ENCODE results near the gene CDC5L. TPM values are rescaled to one million over a fixed set of nuclear protein-coding genes. Genes with fewer than 3 reads are reported as not detected.

CDC5L gene
- total RNA-seq, 1 donor from 2014 or later = 18.3 TPM

DNA sequence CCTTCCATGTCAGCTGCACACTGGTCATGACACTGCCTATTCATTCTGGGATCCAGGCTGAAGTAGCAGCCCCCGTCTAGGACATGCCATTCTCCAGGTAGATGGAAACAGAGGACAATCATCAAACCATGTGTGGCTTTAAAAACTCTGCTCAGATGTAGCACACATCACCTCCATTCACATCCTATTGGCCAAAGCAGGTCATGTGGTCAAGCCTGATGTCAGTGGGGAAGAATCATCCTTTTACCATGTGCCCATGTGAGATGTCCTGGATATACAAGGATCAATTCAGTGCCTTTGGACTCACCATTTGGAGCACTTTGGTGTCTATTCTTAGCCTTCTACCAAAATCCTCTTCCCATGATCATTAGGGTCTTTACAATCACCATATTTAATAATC, 99.5 kb downstream of the CDC5L start:
- Histone ChIP-seq H3K27me3 (ENCODE audit: low read depth) (no peaks in the 10 kb centered on the region), H3K4me1 (no peaks in the 10 kb centered on the region), H3K36me3 (no peaks in the 10 kb centered on the region), H3K9me3 (no peaks in the 10 kb centered on the region), H3K27ac (no peak overlapping the region), H3K4me3 (no peak overlapping the region)
- TF ChIP-seq, protein P1, sequence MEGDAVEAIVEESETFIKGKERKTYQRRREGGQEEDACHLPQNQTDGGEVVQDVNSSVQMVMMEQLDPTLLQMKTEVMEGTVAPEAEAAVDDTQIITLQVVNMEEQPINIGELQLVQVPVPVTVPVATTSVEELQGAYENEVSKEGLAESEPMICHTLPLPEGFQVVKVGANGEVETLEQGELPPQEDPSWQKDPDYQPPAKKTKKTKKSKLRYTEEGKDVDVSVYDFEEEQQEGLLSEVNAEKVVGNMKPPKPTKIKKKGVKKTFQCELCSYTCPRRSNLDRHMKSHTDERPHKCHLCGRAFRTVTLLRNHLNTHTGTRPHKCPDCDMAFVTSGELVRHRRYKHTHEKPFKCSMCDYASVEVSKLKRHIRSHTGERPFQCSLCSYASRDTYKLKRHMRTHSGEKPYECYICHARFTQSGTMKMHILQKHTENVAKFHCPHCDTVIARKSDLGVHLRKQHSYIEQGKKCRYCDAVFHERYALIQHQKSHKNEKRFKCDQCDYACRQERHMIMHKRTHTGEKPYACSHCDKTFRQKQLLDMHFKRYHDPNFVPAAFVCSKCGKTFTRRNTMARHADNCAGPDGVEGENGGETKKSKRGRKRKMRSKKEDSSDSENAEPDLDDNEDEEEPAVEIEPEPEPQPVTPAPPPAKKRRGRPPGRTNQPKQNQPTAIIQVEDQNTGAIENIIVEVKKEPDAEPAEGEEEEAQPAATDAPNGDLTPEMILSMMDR (IDR thresholded peaks at IDR 0.05) = no peak
- ATAC-seq (no peak), DNase-seq (no peak)
- intact Hi-C loops (cut with DNase I) = no loop called here

DNA sequence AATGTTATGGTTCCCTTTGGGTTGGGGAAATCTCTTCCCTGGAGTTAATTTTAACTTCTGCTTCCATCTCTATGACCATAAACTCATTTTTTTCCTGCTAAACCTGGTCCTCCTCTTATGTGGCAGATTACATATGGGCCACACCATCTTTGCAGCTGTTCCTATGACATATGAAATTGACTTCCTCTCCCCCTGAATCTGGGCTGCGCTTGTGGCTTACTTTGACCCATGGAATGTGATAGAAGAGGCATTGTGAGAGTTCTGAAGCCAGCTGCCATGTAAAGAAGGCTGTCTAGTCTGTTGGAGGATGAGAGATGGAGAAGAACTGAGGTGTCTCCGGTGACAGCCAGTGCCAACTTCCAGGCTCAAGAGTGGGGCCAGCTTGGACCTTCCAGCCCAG, 100.1 kb downstream of the CDC5L start:
- Histone ChIP-seq H3K36me3 (no peaks in the 10 kb centered on the region), H3K9me3 (no peaks in the 10 kb centered on the region), H3K4me3 (no peak overlapping the region), H3K27me3 (ENCODE audit: low read depth) (no peaks in the 10 kb centered on the region), H3K4me1 (no peaks in the 10 kb centered on the region), H3K27ac (no peak overlapping the region)
- intact Hi-C loops (cut with DNase I) = no loop called here
- TF ChIP-seq, protein P1 (IDR thresholded peaks at IDR 0.05) = no peak
- DNase-seq = no peak
- no peak for ATAC-seq

DNA sequence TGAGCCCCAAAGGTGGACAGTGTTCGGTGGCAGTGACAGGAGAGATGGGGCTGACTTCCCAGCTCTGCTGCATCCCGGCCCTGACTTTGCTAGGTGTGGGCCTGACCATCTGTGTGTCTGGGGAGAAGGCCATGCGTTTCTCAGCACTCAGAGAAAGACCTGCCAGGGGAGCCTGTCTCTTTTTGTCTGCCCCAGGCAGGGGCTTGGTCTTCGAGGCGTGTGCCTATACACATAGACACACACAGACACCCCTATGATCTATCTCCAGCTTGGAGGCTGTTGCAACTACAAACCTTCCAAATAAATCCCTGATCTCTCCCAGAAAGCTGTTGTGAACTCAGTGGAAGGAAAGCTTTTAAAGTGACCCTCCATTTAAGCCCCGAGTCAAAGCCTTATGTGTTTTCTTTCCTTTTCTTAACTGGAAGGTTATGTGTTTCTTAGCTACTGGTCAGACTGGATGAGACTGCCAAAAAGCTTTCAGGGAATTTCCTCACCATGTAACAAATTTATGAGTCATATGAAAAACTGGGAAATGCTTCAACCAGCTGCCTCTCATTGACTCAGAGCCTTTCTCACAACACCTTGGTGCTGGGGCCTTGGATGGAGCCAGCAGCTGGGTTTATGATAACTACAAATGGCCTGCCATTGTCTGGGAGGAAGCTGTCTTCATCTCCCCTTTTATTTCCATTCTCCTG, 102.6 kb downstream of the CDC5L start:
- intact Hi-C loops (cut with DNase I) = no loop called here

DNA sequence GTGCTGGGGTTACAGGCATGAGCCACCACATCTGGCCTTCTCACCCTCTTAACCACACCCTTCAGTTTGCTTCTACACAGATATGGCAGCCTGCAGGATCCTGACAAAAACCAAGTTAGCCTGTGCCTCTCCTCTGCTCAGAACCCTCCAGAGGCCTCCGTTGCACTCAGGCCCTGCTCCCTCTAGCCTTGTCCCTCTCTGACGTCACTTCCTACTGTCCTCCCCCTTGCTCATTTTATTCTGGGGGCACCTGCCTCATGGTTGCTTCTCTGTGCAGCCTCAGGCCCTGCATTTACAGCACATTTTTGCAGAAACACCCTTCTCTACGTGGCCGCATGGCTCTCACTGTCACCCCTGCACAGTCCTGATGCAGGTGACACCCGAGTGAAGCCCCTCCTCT, 105.6 kb downstream of the CDC5L start:
- Histone ChIP-seq H3K4me3 (no peak overlapping the region), H3K27me3 (ENCODE audit: low read depth) (no peaks in the 10 kb centered on the region), H3K27ac (no peak overlapping the region), H3K9me3 (no peaks in the 10 kb centered on the region), H3K4me1 (no peaks in the 10 kb centered on the region), H3K36me3 (no peaks in the 10 kb centered on the region)
- DNase-seq (no peak), ATAC-seq (no peak)
- intact Hi-C loops (cut with DNase I) = no loop called here
- TF ChIP-seq, protein P1 (IDR thresholded peaks at IDR 0.05) = no peak

More for the DNA sequence above, 102.6 kb downstream of the CDC5L start:
- Histone ChIP-seq H3K4me3 (no peak overlapping the region), H3K27ac (peak overlapping the region; percentile 26), H3K36me3 (no peaks in the 10 kb centered on the region), H3K27me3 (ENCODE audit: low read depth) (no peaks in the 10 kb centered on the region), H3K9me3 (no peaks in the 10 kb centered on the region), H3K4me1 (no peaks in the 10 kb centered on the region)
- DNase-seq = no peak
- TF ChIP-seq, protein P1 (IDR thresholded peaks at IDR 0.05) = no peak
- ATAC-seq = peak; percentile 46 to 70

DNA sequence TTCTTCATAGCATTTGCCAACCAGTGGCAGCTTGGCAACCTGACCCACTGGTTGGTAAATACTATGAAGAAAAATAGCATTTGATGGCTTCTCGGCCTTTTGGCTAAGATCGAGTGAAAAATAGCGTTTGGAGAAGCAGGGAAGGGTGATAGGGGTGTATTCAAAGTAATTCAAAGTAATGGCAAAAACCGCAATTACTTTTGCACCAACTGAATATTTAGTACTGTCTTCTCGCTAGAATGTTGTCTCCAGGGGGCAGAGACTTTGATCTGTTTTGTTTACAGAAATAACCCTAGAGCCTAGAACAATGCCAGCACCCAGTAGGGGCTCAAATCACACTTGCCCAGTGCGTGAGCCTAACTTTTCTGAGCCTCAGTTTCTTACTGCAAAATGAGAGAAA, 106.1 kb downstream of the CDC5L start:
- DNase-seq (no peak), ATAC-seq (no peak)
- Histone ChIP-seq H3K4me1 (no peaks in the 10 kb centered on the region), H3K27me3 (ENCODE audit: low read depth) (no peaks in the 10 kb centered on the region), H3K27ac (no peak overlapping the region), H3K36me3 (no peaks in the 10 kb centered on the region), H3K4me3 (no peak overlapping the region), H3K9me3 (no peaks in the 10 kb centered on the region)
- TF ChIP-seq, protein P1 (IDR thresholded peaks at IDR 0.05) = no peak
- intact Hi-C loops (cut with DNase I) = no loop called here

Measured in lower lobe of right lung (tissue), 2 donors.